GM20000 (cell line): ENCODE results near the gene AFF3.

Experiments used
- DNase-seq: peaks from one replicate; pipeline ENCODE4 v3.0.0; 2012; ENCODE audit warnings: low spot score
- CTCF ChIP-seq: IDR thresholded peaks from 2 replicates; pipeline ENCODE4 v1.5.1; 2012; ENCODE audit warnings: mild to moderate bottlenecking, control low read depth; ENCODE audit errors: extremely low read depth, missing control alignments

The AFF3 gene

GRCh38 chr2:99522157-99522556 lies 620.2 kb downstream of the AFF3 start:
- no peak for TF ChIP-seq CTCF
- DNase-seq: no peak

- no peak for DNase-seq
- no peak for TF ChIP-seq CTCF
Observed at GRCh38 chr2:99520813-99521212, 621.6 kb downstream of the AFF3 start.

- TF ChIP-seq CTCF: no peak
Observed at GRCh38 chr2:99520195-99520594, 622.2 kb downstream of the AFF3 start.

GRCh38 chr2:99514357-99514756 lies 628.0 kb downstream of the AFF3 start:
- TF ChIP-seq CTCF: no peak
- no peak for DNase-seq

More at GRCh38 chr2:99520195-99520594, 622.2 kb downstream of the AFF3 start:
- no peak for DNase-seq

DNA sequence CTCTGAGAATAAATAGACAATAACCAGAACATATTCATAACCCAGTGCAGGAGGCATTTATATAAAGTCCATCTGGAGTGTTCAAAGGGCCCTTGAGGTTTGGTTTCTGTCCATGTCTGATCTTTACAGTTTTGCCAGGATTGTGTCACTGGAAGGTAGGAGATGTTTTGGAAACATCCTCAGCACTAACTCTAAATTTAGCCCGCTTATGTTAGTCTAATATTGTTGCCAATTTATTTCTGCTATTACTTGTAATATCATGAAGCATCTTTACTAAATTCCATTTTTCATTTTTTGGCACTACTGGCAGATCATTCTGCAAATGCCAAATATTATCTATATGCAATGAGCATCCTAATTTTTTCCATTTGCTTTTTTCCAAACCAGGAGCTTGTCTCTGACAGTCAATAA lies 630.2 kb downstream of the AFF3 start:
- DNase-seq: no peak
- TF ChIP-seq CTCF: no peak

DNA sequence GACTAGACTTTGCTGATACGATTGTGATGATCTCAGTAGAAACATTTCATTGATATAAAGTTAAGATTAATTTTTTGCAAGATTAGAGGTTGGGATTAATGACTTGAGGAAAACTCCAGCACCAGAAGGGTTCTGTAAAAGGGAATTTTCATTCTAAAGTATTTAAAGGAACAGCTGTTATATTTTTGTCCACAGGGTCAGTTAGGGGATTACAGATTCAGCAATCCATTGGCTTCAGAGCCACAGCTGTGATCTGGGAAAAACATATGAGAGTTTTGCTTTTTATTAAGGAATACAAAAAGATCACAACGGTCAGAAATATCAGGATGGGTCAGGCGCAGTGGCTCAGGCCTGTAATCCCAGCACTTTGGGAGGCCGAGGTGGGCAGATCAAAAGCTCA lies 633.0 kb downstream of the AFF3 start:
- no peak for DNase-seq
- no peak for TF ChIP-seq CTCF

- no peak for DNase-seq
- no peak for TF ChIP-seq CTCF
Observed at GRCh38 chr2:99507937-99508818, 634.2 kb downstream of the AFF3 start.
